ENCODE results near the gene TXNDC2.

DNA sequence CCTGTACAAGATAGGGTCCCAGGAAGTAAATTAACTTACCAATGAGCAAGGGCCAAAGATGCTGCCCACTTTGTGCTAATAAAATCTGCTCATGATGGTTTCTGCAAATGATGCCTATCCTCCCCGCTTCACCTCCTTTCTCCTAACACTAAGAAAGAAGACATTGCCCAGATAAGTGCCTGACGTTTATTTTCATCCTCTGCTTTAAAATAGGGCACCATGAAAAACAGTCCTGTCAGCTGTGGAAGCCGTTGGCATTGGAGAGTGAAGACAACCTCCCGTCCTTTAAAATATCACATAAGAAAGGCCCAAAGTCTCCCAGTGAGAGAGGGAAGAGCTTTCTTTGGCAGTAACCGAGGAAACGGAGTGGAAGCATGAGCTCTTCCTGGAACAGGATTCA, 1.7 kb upstream of the TXNDC2 start:
- TF ChIP-seq EZH2phosphoT487 (IDR thresholded peaks at IDR 0.05; ENCODE audit: low read length) (no peak), EZH2 (optimal IDR thresholded peaks at IDR 0.05; ENCODE audit: low read depth, low read length) (no peak)
- TF ChIP-seq, protein P1, sequence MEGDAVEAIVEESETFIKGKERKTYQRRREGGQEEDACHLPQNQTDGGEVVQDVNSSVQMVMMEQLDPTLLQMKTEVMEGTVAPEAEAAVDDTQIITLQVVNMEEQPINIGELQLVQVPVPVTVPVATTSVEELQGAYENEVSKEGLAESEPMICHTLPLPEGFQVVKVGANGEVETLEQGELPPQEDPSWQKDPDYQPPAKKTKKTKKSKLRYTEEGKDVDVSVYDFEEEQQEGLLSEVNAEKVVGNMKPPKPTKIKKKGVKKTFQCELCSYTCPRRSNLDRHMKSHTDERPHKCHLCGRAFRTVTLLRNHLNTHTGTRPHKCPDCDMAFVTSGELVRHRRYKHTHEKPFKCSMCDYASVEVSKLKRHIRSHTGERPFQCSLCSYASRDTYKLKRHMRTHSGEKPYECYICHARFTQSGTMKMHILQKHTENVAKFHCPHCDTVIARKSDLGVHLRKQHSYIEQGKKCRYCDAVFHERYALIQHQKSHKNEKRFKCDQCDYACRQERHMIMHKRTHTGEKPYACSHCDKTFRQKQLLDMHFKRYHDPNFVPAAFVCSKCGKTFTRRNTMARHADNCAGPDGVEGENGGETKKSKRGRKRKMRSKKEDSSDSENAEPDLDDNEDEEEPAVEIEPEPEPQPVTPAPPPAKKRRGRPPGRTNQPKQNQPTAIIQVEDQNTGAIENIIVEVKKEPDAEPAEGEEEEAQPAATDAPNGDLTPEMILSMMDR (IDR thresholded peaks at IDR 0.05; ENCODE audit: low read length) = no peak
